HCEC 1CT (cell line): Measurements from ENCODE around the gene OPN1MW3.
"Not testable (repeated sequence)": the region's sequence is repeated elsewhere in the genome, so short reads cannot be mapped to it uniquely, and the experiment has no call there.

Experiments
- DNase-seq: peaks from one replicate; pipeline ENCODE4 v3.0.0-alpha.2; 2017

Gene OPN1MW3

GRCh38 chrX:154298312-154298711, 40.9 kb downstream of the OPN1MW3 start:
- DNase-seq = no peak

DNA sequence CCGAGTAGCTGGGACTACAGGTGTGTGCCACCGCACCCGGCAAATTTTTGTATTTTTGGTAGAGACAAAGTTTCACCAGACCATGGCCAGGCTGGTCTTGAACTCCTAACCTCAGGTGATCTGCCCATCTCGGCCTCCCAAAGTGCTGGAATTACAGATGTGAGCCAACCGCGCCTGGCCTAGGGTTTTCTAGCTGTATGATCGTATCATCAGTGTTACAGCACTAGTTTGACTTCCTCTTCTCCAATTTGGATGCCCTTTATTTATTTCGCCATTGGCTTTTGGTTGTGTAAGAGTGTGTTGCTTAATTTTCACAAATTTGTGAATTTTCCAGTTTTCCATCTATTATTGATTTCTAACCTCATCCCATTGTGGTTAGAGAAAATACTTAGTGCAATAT, 43.4 kb downstream of the OPN1MW3 start:
- no peak for DNase-seq

DNA sequence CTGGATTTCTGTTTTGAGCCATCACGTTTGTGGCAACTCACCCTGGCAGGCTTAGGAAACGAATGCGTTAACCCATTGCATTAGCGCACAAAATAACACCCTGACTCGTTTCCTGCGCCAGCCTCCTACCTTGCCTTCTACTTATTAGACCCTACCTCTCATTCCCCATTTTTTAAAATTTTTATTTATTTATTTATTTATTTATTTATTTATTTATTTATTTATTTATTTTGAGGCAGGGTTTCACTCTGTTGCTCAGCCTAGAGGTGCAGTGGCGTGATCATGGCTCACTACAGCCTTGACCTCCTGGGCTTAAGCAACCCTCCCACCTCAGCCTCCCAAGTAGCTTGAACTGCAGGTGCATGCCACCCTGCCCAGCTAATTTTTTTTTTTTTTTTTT, 45.6 kb downstream of the OPN1MW3 start:
- not testable (repeated sequence) for DNase-seq

DNA sequence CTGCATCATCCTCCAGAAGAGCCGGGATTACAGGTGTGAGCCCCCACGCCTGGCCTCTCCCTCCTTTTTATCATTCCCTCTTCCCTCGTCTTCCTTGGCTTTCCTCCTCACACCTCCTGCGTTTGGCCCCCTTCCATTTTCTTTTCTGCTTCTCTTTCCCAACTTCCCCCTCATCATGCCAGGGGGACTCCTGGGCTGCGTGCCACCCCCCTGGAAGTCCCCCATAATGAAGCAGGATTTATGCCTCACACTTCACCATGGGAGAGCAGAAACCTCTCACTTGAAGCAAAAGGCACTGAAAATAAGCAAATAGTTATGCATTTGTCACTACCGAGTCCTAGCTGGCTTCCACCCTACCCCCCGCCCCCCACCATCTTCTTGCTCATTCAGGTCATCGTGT, 46.1 kb downstream of the OPN1MW3 start:
- DNase-seq = no peak

DNA sequence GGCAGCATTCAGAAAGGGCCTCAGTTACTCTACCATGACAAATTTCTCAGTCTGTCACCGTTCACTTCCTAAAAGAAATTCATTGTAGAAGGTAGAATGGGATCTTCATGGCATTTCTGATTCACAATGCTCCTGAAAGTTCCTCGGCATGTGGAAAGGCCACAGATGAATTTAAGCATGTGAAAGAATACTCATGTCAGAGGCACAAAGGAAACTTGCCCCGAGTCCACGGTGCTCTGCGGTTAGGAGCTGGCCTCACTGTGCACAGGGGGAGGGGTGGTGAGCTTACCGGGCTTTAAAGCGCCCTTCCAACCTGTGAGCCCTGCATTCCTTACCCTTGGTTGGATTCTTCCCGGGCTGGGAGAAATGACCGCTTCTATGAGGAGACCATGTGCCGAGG, 47.5 kb downstream of the OPN1MW3 start:
- no peak for DNase-seq

DNA sequence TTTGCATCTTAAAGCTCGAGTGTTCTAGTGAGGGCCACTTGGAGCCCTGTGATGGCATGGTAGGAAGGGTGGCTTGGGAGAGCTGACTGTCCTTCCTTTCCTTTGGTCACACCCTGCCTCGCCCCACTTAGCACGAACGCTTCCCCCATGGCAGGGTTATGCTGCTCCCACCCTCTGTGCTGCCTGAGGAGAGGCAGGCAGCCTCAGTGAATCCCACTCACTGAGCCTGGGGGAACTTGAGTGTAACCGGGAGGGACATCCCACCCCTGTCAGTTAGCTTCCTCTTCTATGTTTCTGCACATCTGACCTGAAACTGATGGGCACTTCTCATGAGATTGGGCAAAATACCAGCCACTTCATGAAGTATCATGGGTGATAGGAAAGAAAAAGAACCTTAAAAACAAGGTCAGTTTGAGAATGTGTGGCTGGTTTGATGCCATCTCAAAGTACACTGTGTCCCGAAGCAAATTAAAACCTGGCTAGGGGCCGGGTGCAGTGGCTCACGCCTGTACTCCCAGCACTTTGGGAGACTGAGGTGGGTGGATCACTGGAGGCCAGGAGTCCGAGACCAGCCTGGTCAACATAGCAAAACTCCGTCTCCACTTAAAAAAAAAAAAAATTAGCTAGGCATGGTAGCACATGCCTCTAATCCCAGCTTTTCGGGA, 48.3 kb downstream of the OPN1MW3 start:
- DNase-seq = no peak

DNA sequence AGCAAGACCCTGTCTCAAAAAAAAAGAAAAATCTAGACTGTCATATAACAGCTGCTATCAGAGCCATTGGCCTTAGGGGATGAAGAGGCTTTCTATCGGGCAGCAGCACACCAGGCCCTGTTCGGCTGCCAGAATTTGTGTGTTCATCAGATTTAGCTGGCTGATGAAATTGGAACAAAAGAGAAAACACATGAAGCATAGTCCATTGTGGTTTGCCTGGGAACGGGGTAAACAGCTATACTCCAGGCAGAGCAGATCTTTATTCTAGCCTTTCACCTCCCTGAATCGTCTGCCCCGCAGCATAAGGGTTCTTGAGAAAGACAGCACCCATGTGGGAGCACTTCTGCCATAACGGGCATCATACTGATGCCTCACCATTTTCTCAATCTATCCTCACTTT, 49.8 kb downstream of the OPN1MW3 start:
- no peak for DNase-seq

GRCh38 chrX:154308108-154308946, 50.9 kb downstream of the OPN1MW3 start:
- DNase-seq = no peak

GRCh38 chrX:154309041-154309775, 51.8 kb downstream of the OPN1MW3 start:
- DNase-seq = no peak

DNA sequence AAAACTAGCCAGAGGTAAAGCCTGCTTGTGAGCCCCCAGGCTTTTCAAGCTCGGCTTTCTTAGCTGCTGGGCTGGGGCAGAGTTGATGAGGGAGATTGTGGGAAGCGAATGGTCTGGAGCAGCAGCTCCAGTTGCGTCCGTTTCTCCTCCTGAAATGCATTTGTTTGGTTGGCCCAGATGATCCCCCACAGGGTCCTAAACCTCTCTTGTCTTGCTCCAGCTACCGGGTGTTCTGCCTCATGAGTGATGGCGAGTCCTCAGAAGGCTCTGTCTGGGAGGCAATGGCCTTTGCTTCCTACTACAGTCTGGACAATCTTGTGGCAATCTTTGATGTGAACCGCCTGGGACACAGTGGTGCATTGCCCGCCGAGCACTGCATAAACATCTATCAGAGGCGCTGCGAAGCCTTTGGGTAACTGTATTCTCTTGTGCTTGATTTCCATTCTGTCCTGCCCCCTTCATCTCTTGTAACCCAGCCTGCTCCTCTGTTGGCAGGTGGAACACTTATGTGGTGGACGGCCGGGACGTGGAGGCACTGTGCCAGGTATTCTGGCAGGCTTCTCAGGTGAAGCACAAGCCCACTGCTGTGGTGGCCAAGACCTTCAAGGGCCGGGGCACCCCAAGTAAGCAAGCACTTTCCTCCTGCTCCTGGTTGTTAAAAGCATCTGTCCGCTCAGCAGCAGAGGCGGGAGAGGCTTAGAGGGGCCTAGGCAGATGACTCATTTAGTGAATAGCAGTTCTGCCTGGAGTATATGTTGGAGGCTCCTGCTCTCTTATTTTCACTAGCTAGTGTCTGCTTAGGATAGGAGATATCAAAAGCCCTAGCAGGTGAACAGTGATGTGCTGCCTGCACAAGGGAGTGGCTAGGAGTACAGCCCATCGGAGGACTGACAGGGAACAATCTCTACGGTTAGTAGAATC, 53.5 kb downstream of the OPN1MW3 start:
- DNase-seq = no peak

- no peak for DNase-seq
Observed at GRCh38 chrX:154312116-154312515, 54.7 kb downstream of the OPN1MW3 start.

DNA sequence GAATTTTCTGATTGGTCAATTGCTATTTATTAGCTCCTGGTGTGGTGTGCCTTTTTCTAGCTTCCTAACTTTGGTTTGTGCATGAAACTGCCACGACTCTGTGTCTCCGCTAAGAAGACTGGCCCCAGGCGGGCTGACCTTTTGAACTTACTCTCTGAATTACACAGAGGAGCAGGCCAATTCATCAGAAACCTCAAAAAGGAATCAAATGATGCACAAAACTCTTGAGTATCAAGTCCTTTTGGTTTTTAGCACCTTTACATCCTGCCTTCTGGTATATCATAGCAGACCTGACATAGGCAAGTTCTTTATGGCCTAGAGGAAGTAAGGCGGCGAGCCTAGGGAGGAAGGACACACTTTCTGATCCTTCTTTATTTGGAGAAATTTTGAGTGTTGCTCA, 55.8 kb downstream of the OPN1MW3 start:
- DNase-seq = no peak

- no peak for DNase-seq
Observed at GRCh38 chrX:154315416-154315815, 58.0 kb downstream of the OPN1MW3 start.

- DNase-seq = no peak
Observed at GRCh38 chrX:154317391-154317995, 60.1 kb downstream of the OPN1MW3 start.

DNA sequence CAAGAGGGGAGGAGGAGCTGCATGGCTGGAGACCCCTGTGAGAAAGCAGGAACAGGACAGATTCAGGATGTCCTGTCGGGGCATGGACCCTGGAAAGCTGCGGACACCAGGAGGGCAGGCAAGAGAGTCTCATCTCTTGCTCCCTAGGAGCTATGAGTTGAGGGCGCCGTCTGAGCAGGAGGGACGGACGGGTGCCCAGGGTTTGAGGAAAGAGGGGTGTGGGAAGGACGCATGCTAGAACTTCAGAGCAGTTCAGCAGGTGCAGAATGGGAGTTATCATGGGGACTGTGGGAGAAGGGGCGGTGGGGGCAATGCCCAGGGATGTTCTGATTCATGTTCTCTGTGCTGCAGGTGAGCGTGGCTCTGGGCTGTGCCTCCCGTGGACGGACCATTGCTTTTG, 63.0 kb downstream of the OPN1MW3 start:
- no peak for DNase-seq
